Stimulated activated CD8-positive, alpha-beta memory T cell treated with anti-CD3 and anti-CD28 coated beads, Interleukin-7, amount 100 ng/mL, for 4 hours (primary cell): Measurements from ENCODE around the gene WDR47.
A peak's percentile ranks its signal among the peaks of the same experiment; 100 is the strongest.
"Not testable (repeated sequence)": the region's sequence is repeated elsewhere in the genome, so short reads cannot be mapped to it uniquely, and the experiment has no call there.

Experiments
- DNase-seq, 2 donors: peaks; one replicate each; pipeline ENCODE4 v3.0.0-alpha.2; 2020; ENCODE audit warnings: low read depth in 2 of 2

WDR47 gene

DNA sequence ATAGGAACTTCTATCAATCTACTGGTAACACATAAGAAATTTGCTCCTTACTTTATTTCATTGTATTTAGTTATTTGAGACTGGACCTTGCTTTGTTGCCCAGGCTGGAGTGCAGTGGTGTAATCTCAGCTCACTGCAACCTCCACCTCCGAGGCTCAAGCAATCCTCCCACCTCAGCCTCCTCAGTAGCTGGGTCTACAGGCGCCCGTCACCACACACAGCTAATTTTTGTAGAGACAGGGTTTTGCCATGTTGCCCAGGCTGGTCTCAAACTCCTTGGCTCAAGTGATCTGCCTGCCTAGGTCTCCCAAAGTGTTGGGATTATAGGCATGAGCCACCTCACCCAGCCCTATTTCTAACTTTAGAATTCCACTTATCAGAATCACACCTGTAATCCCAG is 10.2 kb upstream of the WDR47 start:
- DNase-seq, result not testable (repeated sequence)

DNA sequence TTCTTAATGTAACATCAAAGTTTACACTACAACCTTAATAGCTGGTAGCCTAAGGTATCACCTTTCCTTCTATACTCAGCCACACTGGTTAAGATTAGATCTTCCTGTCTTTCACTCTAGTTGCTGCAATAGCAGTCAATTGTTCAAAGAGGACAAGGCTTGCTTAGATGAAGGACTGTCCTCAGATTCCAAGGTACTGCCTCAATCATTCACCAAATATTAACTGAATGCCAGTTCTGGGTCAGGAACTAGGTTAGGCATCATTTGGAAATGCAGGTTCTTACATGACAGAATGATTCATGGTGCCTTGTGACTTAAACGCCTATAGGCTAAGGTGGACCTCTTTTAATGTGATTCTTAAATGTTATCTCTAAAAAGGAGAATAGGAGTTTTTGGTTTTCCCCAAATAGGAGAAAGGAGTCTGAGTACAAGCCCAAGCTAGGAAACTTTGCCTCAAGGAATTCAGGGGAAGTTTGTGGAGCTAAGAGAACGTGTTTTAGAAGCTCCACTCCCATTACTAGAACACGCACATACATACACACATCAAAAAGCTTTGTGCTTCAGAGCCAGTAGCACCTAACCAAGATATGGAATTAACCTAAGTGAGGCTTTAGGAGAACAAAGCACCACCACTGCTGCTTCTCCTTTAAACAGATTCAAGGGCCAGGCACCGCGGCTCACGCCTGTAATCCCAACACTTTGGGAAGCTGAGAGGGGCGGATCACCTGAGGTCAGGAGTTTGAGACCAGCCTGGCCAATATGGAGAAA is 8.5 kb upstream of the WDR47 start:
- DNase-seq, result no peak

- DNase-seq, result no peak
These were observed 6.4 kb upstream of the WDR47 start for GRCh38 chr1:109048335-109048734.

DNA sequence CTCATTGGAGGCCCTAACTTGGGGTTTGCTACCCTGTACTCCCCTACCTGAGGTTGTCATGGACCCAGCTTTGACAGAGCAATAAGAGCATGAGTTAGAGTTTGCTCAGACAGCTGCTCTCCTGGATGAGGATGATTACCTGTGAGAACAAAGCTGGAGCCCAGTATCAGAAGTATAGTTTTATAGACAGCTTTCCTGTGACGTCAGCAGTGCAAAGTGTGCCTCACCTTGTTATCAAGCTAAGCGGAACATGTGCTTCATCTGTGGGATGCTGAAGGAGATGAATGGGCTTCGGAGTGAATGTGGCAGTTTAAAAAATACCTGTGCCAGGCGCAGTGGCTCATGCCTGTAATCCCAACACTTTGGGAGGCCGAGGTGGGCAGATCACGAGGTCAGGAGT is 5.4 kb upstream of the WDR47 start:
- DNase-seq, result no peak

- no peak for DNase-seq
These were observed 4.8 kb upstream of the WDR47 start for GRCh38 chr1:109046671-109047070.

GRCh38 chr1:109045595-109045994 is 3.7 kb upstream of the WDR47 start:
- no peak for DNase-seq

GRCh38 chr1:109040989-109041620 is 797 bp downstream of the WDR47 start:
- peak in 1 of 2 donors; percentile 10 for DNase-seq

DNA sequence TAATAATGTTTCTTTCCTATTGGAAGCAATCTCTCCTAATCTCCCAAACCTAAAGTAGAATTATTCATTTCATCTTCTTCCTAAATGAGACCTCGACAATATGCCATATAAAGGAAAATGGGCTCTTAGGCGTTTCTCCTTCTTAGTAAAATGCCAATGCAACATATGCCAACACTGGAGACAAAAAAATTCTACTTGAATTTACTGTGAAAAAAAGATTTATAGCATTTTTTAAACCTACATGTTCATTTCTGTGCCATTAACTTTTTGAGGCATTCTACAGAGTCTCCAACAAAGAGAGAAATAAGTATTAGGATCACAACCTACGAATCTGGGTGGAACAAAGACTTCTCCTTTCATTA is 1.3 kb downstream of the WDR47 start:
- DNase-seq, result no peak

GRCh38 chr1:109034382-109034781 is 7.5 kb downstream of the WDR47 start:
- no peak for DNase-seq

- not testable (repeated sequence) for DNase-seq
These were observed 12.4 kb downstream of the WDR47 start for GRCh38 chr1:109029493-109029892.

GRCh38 chr1:109027841-109028240 is 14.1 kb downstream of the WDR47 start:
- no peak for DNase-seq

GRCh38 chr1:109025694-109026093 is 16.2 kb downstream of the WDR47 start:
- DNase-seq, result no peak

- DNase-seq, result no peak
These were observed 17.3 kb downstream of the WDR47 start for GRCh38 chr1:109024646-109025045.

DNA sequence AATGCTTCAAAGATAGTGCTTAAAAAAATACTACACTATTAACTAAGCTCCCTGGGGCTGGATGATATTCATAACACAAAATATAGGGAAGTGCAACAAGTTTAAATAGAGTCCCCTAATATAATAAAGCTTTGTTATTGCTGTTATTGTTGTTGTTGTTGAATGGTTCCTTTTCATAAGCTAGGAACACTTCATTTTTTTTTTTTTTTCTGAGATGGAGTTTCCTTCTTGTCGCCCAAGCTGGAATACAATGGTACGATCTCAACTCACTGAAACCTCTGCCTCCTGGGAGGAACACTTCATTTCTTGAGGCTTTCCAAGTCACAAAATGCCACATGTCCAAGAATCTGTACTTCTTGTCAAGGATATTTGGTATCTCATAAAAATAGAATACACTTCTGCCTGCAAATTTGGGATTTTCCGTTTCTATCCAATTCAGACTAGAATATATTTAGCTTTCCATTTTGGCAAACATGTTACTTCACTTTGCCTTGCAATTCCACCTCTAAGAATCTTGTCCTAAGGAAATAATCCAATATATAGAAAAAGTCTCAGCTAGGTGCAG is 21.1 kb downstream of the WDR47 start:
- DNase-seq, result no peak

DNA sequence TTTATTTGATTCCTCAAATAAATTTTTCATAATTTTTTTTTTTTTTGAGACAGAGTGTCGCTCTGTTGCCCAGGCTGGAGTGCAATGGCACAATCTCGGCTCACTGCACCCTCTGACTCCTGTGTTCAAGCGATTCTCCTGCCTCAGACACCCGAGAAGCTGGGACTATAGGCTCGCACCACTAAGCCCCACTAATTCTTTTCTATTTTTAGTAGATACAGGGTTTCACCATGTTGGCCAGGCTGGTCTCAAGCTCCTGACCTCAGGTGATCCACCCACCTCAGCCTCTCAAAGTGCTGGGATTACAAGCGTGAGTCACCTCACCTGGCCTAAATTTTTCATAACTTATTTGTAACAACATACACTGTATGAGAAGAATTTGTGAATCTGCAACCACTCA is 24.2 kb downstream of the WDR47 start:
- not testable (repeated sequence) for DNase-seq

DNA sequence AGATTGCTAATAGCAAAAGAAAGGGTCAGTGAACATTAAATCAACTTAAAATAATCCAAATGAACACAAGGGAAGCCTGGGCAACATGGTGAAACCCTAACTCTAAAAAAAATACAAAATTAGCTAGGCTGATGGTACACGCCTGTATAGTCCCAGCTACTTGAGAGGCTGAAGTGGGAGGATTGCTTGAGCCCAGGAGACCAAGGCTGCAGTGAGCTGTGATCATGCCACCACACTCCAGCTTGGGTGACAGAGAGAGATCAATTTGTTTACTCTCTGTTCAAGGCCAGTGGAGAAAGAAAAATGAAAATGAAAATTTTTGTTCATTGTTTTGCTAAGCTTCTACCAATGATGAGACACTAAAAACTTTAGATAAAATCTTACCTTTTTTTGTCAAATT is 24.8 kb downstream of the WDR47 start:
- DNase-seq, result no peak

DNA sequence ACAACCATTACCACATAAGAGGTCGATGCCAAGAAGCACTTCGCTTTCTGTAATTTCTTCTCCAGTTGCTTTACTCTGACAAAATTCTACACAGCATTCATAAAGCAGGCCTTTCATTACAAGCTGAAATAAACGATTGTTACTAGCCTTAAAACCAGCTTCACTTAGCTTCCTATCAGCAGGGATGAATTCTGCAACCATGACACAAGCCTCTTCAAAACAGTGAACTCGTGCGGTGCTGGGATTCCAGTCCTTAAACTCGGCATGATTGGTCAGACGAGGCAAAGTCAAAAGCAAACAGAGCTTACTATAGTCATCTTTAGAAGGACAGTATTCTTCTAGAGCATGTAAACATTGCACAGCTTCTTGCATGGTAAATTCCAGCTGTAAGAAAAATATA is 30.6 kb downstream of the WDR47 start:
- no peak for DNase-seq

DNA sequence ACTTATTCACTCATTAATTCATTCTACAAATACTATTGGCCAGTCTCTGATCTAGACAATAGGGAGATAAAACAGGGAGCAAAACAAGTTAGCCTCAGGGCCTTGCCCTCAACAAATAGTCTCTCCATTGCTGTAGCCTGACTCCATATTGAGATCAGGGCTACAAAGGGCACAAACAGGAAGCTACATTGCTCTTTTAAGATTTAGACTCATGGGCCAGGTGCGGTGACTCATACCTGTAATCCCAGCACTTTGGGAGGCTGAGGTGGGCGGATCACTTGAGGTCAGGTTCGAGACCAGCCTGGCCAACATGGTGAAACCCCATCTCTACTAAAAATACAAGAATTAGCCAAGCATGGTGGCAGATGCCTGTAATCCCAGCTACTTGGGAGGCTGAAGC is 45.3 kb downstream of the WDR47 start:
- not testable (repeated sequence) for DNase-seq

- DNase-seq, result no peak
These were observed 58.8 kb downstream of the WDR47 start for GRCh38 chr1:108983114-108983513.

GRCh38 chr1:108976658-108977057 is 65.2 kb downstream of the WDR47 start:
- no peak for DNase-seq

GRCh38 chr1:108972951-108973350 is 69.0 kb downstream of the WDR47 start:
- no peak for DNase-seq

- no peak for DNase-seq
These were observed 72.6 kb downstream of the WDR47 start for GRCh38 chr1:108969346-108969745.

DNA sequence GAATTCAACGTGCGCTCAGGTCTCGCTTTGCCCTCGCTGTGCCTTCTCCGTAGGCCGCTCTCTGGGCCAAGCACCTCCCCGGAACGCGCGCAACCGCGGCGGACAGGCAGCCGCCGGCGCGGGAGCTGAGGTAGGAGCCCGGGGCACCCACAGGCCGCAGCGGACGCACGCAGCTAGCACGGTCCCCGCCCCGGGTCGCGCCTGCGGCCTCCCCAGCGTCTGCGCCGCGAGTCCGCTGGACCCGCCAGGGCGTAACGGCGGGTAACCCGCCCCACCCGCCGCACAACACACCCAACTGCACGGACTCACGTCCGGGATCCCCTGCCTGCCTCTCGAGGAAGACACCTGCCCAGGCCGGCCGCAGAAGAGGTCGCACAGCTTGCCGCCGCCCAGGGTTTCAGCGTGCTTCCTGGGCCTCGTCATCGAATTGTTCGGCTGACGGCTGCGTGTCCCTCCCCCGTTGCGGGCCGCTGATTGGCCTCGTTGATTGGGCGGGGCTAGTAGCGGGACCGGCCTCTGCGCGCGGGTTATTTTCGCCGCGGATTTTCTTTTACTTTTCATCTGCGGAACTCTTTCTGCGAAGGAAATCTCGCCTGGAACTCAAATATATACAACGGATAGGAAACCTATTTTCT is 78.7 kb downstream of the WDR47 start, which contains the start of gene CLCC1:
Gene CLCC1 (minus strand): TSS at position 433 of the 635 bp plus-strand sequence. CDS start 13,047 bp downstream, outside the sequence.
- DNase-seq, result peak; percentile 83 to 88
